Body of pancreas (tissue), 4 donors: Measurements from ENCODE around the gene SEMA3E. TPM values are rescaled to one million over a fixed set of nuclear protein-coding genes. Genes with fewer than 3 reads are reported as not detected.

ENCODE experiments used
- ATAC-seq: fragments of 150-250 bp; one replicate; pipeline ENCODE4 v1.9.1; 2016
- DNase-seq, 4 donors: peaks; one replicate each; pipeline ENCODE4 v3.0.0-alpha.2; 2019
- H3K27ac ChIP-seq, 4 donors: fragments of 200-600 bp; sonication (generic); 1 replicate in 3 of 4; 2 replicates in 1 of 4; pipeline versions ENCODE4 v1.5.1 to v1.6.1; 2016 to 2019; ENCODE audit warnings: mild to moderate bottlenecking in 1 of 4, mixed read lengths in 1 of 4, moderate library complexity in 1 of 4
- H3K27me3 ChIP-seq, 2 donors: fragments of 200-600 bp; sonication (generic); one replicate each; pipeline ENCODE4 v1.6.0; 2016; ENCODE audit warnings: mild to moderate bottlenecking in 1 of 2
- H3K36me3 ChIP-seq, 2 donors: fragments of 200-600 bp; sonication (generic); replicated peaks in 1 of 2; 2 replicates each; pipeline ENCODE4 v1.5.1; 2016; ENCODE audit warnings: low read depth in 2 of 2; ENCODE audit not compliant: insufficient read depth in 1 of 2
- H3K4me1 ChIP-seq: fragments of 200-600 bp; sonication (generic); one replicate; pipeline ENCODE4 v1.6.0; 2016
- H3K4me3 ChIP-seq, 2 donors: fragments of 200-600 bp; sonication (generic); 1 replicate in 1 of 2; 2 replicates in 1 of 2; pipeline ENCODE4 v1.5.1; 2016 to 2019
- H3K9me3 ChIP-seq, 3 donors: fragments of 200-600 bp; sonication (generic); 1 replicate in 2 of 3; 2 replicates in 1 of 3; pipeline ENCODE4 v1.5.1; 2016
- CTCF ChIP-seq, 7 experiments: fragments of 450-650 bp in 4 of 7; fragments of 200-600 bp in 3 of 7; sonication (generic) in 3 of 7; IDR thresholded peaks; one replicate each; pipeline ENCODE4 v1.5.1; 2016 to 2019; ENCODE audit warnings: antibody characterized with exemption in 7 of 7
- POLR2A ChIP-seq, 3 donors: fragments of 450-650 bp; IDR thresholded peaks; one replicate each; pipeline ENCODE4 v1.6.1; 2016; ENCODE audit warnings: antibody characterized with exemption in 3 of 3, mild to moderate bottlenecking in 2 of 3
- WGBS, 2 donors: methylation state at CpG; one replicate each; pipeline ENCODE4 v1.1.5; 2017; 5-methylcytosine and 5-hydroxymethylcytosine counted together
- intact Hi-C: fragments of 100-400 bp; cut with DNase I; formaldehyde crosslinking; loops from one replicate; pipeline ENCODE4 v1.15.1; 2023
- small RNA-seq: library from RNA; depleted of rRNA; stranded (forward); fragments of <200 nt; gene quantifications from one replicate; pipeline ENCODE3, GENCODE V24; 2016
- total RNA-seq, 2 donors: library from RNA; depleted of rRNA; stranded (reverse); fragments of >200 nt; gene quantifications; one replicate each; pipeline ENCODE4 v1.1.0, GENCODE V29; 2016

SEMA3E gene
- total RNA-seq, 2 donors from 2014 or later: under 0.01 to 20.5 TPM

GRCh38 chr7:83313931-83314330, 335.0 kb downstream of the SEMA3E start:
- WGBS, 2 donors: 74 to 76% methylated on average over 1 of the region's 1 CpG
- no peaks in the 10 kb centered on the region for H3K9me3 ChIP-seq
- intact Hi-C loops: no loop called here
- no peak overlapping the region for H3K27ac ChIP-seq
- no peaks in the 10 kb centered on the region for H3K36me3 ChIP-seq
- H3K27me3 ChIP-seq: no peaks in the 10 kb centered on the region
- H3K4me1 ChIP-seq: no peaks in the 10 kb centered on the region
- no peak overlapping the region for H3K4me3 ChIP-seq
- ATAC-seq (no peak), DNase-seq (no peak)
- TF ChIP-seq CTCF (IDR thresholded peaks at IDR 0.05): no peak
- TF ChIP-seq POLR2A (IDR thresholded peaks at IDR 0.05): no peak

Small RNAs within 50 kb of the gene (small RNA-seq; reads per million reads assigned to genes)
- not detected for gene AC079987.1
